ENCODE data around the gene SAP30BP. TPM values are rescaled to one million over a fixed set of nuclear protein-coding genes. Genes with fewer than 3 reads are reported as not detected.

The SAP30BP gene
- total RNA-seq, 2 donors from 2014 or later: 96.5 to 113 TPM

DNA sequence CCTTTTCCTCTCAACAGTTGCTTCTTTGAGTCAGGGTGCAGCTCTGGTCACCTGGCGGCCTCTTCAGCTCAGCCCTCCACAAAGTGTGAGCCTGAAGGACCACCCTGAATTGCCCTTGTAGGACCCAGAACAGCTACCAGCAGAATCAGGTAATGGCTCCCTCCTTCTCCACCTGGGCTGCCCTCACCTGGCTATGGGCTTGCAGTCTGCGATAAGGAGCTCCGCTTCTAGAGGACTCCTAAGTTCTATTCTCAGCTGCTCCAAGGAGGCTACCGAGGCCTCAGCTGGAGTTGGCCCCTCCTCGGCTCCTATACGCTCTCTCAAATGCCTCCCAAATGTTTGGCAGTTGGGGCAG lies 20.5 kb upstream of the SAP30BP start:
- Histone ChIP-seq H3K27me3 (ENCODE audit: control insufficient read depth, insufficient read depth, low read length, poor library complexity, severe bottlenecking) (no peaks in the 10 kb centered on the region), H3K9ac (ENCODE audit: extremely low read depth, low read length, poor library complexity, severe bottlenecking) (peak overlapping the region; percentile 31), H3K4me3 (ENCODE audit: low read length) (no peak overlapping the region), H3K27ac (ENCODE audit: low read depth, low read length) (peak overlapping the region; percentile 16), H3K9me3 (ENCODE audit: control insufficient read depth, low read length) (no peaks in the 10 kb centered on the region), H3K36me3 (ENCODE audit: control insufficient read depth, insufficient read depth, low read length) (peaks cover 42% of the 10 kb centered on the region), H3K4me1 (ENCODE audit: control insufficient read depth, insufficient read depth, low read length) (peaks cover 11% of the 10 kb centered on the region)
- no peak for DNase-seq
- WGBS, 2 experiments (ENCODE audit: insufficient coverage in 1 of 2, insufficient read length in 1 of 2): 94 to 96% methylated on average over 5 to 6 of the region's 6 CpGs
- Mint-ChIP-seq H3K4me3 (peak overlapping the region; percentile 19), H3K27me3 (ENCODE audit: insufficient read depth) (no peaks in the 10 kb centered on the region), H3K36me3 (ENCODE audit: low read depth) (peaks cover 44% of the 10 kb centered on the region), H3K27ac (peak overlapping the region; percentile 99), H3K9me3 (no peaks in the 10 kb centered on the region), H3K4me1 (peaks cover 18% of the 10 kb centered on the region)
- TF ChIP-seq, protein P1, sequence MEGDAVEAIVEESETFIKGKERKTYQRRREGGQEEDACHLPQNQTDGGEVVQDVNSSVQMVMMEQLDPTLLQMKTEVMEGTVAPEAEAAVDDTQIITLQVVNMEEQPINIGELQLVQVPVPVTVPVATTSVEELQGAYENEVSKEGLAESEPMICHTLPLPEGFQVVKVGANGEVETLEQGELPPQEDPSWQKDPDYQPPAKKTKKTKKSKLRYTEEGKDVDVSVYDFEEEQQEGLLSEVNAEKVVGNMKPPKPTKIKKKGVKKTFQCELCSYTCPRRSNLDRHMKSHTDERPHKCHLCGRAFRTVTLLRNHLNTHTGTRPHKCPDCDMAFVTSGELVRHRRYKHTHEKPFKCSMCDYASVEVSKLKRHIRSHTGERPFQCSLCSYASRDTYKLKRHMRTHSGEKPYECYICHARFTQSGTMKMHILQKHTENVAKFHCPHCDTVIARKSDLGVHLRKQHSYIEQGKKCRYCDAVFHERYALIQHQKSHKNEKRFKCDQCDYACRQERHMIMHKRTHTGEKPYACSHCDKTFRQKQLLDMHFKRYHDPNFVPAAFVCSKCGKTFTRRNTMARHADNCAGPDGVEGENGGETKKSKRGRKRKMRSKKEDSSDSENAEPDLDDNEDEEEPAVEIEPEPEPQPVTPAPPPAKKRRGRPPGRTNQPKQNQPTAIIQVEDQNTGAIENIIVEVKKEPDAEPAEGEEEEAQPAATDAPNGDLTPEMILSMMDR (conservative IDR thresholded peaks at IDR 0.05): no peak

- Mint-ChIP-seq H3K27me3 (ENCODE audit: insufficient read depth) (no peaks in the 10 kb centered on the region), H3K27ac (peak overlapping the region; percentile 99), H3K36me3 (ENCODE audit: low read depth) (peaks cover 45% of the 10 kb centered on the region), H3K9me3 (no peaks in the 10 kb centered on the region), H3K4me1 (peaks cover 18% of the 10 kb centered on the region), H3K4me3 (no peak overlapping the region)
- Histone ChIP-seq H3K27ac (ENCODE audit: low read depth, low read length) (no peak overlapping the region), H3K4me3 (ENCODE audit: low read length) (no peak overlapping the region), H3K9me3 (ENCODE audit: control insufficient read depth, low read length) (no peaks in the 10 kb centered on the region), H3K9ac (ENCODE audit: extremely low read depth, low read length, poor library complexity, severe bottlenecking) (peak overlapping the region; percentile 31), H3K27me3 (ENCODE audit: control insufficient read depth, insufficient read depth, low read length, poor library complexity, severe bottlenecking) (no peaks in the 10 kb centered on the region), H3K4me1 (ENCODE audit: control insufficient read depth, insufficient read depth, low read length) (peaks cover 11% of the 10 kb centered on the region), H3K36me3 (ENCODE audit: control insufficient read depth, insufficient read depth, low read length) (peaks cover 45% of the 10 kb centered on the region)
- TF ChIP-seq, protein P1 (conservative IDR thresholded peaks at IDR 0.05): no peak
- peak; percentile 48 for DNase-seq
- WGBS, 2 experiments (ENCODE audit: insufficient coverage in 1 of 2, insufficient read length in 1 of 2): 92 to 100% methylated on average over 7 of the region's 7 CpGs
Observed at GRCh38 chr17:75647061-75647460, 20.1 kb upstream of the SAP30BP start.

DNA sequence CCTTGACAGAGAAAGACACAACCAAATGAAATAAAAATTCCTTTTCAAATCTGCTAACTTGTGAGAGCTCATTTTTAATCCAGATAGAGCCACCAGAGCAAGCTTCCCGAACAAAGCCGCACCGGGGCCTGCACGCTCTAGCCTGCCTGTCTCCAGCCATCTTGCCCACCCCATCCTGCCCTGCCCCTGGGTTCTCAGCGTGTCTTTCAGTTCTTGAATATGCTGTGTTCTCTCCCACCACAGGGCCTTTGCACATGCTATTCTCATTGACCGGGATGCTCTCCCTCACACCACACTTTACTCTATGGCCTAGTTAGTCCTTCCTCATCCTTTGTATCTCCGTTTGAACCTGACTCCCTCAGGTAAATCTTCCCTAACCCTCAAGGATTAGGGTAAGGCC lies 19.2 kb upstream of the SAP30BP start:
- Histone ChIP-seq H3K27ac (ENCODE audit: low read depth, low read length) (no peak overlapping the region), H3K27me3 (ENCODE audit: control insufficient read depth, insufficient read depth, low read length, poor library complexity, severe bottlenecking) (no peaks in the 10 kb centered on the region), H3K9me3 (ENCODE audit: control insufficient read depth, low read length) (no peaks in the 10 kb centered on the region), H3K4me3 (ENCODE audit: low read length) (no peak overlapping the region), H3K9ac (ENCODE audit: extremely low read depth, low read length, poor library complexity, severe bottlenecking) (no peak overlapping the region), H3K4me1 (ENCODE audit: control insufficient read depth, insufficient read depth, low read length) (peaks cover 11% of the 10 kb centered on the region), H3K36me3 (ENCODE audit: control insufficient read depth, insufficient read depth, low read length) (peaks cover 50% of the 10 kb centered on the region)
- H3K27ac Mint-ChIP-seq: peak overlapping the region; percentile 23
- peaks cover 18% of the 10 kb centered on the region for H3K4me1 Mint-ChIP-seq
- no peaks in the 10 kb centered on the region for H3K27me3 Mint-ChIP-seq (ENCODE audit: insufficient read depth)
- H3K4me3 Mint-ChIP-seq: no peak overlapping the region
- TF ChIP-seq, protein P1 (conservative IDR thresholded peaks at IDR 0.05): no peak
- peaks cover 47% of the 10 kb centered on the region for H3K36me3 Mint-ChIP-seq (ENCODE audit: low read depth)
- H3K9me3 Mint-ChIP-seq: no peaks in the 10 kb centered on the region
- peak; percentile 38 for DNase-seq
- 95 to 97% methylated on average over 6 to 7 of the region's 7 CpGs for WGBS, 2 experiments (ENCODE audit: insufficient coverage in 1 of 2, insufficient read length in 1 of 2)
